CD14-positive monocyte (primary cell): Measurements from ENCODE around the gene TRAIP. TPM values are rescaled to one million over a fixed set of nuclear protein-coding genes. Genes with fewer than 3 reads are reported as not detected.

Experiments
- DNase-seq, 3 donors: peaks; one replicate each; pipeline ENCODE4 v3.0.0-alpha.2; 2011 to 2022
- H2AFZ ChIP-seq: 2 replicates; pipeline ENCODE4 v1.6.0; 2012; ENCODE audit warnings: mild to moderate bottlenecking, low read depth, low read length, inconsistent platforms; ENCODE audit not compliant: insufficient read depth, poor library complexity, severe bottlenecking
- H3K27ac ChIP-seq, 2 donors: 1 replicate in 1 of 2; 2 replicates in 1 of 2; pipeline ENCODE4 v1.5.1; 2012 to 2013; ENCODE audit warnings: low read length in 2 of 2, control low read depth in 1 of 2, inconsistent platforms in 1 of 2, low read depth in 1 of 2, mild to moderate bottlenecking in 1 of 2
- H3K27me3 ChIP-seq, 2 donors: one replicate each; pipeline versions ENCODE4 v1.6.0 to v1.6.1; 2011 to 2013; ENCODE audit warnings: low read length in 2 of 2; ENCODE audit not compliant: control insufficient read depth in 2 of 2, insufficient read depth in 2 of 2
- H3K36me3 ChIP-seq, 2 donors: replicated peaks in 1 of 2; 1 replicate in 1 of 2; 2 replicates in 1 of 2; pipeline versions ENCODE4 v1.5.1 to v1.6.1; 2012 to 2013; ENCODE audit warnings: low read length in 2 of 2, control low read depth in 1 of 2, inconsistent platforms in 1 of 2, mild to moderate bottlenecking in 1 of 2; ENCODE audit not compliant: insufficient read depth in 2 of 2, control insufficient read depth in 1 of 2
- H3K4me1 ChIP-seq, 2 donors: 1 replicate in 1 of 2; 2 replicates in 1 of 2; pipeline versions ENCODE4 v1.5.1 to v1.6.1; 2012 to 2013; ENCODE audit warnings: low read length in 2 of 2, control low read depth in 1 of 2, inconsistent platforms in 1 of 2, mild to moderate bottlenecking in 1 of 2, moderate library complexity in 1 of 2; ENCODE audit not compliant: insufficient read depth in 2 of 2, control insufficient read depth in 1 of 2
- H3K4me2 ChIP-seq: replicated peaks from 2 replicates; pipeline ENCODE3; 2012; ENCODE audit warnings: low read length, moderate library complexity, mild to moderate bottlenecking; ENCODE audit not compliant: poor library complexity, severe bottlenecking; ENCODE audit errors: extremely low read depth
- H3K4me3 ChIP-seq, 3 experiments: fragments of 200-600 bp in 1 of 3; sonication (generic) in 1 of 3; replicated peaks in 1 of 3; 1 replicate in 2 of 3; 2 replicates in 1 of 3; pipeline ENCODE4 v1.5.1; 2011 to 2013; ENCODE audit warnings: low read length in 3 of 3, mild to moderate bottlenecking in 3 of 3, control low read depth in 2 of 3, low read depth in 2 of 3, inconsistent platforms in 1 of 3, moderate library complexity in 1 of 3
- H3K79me2 ChIP-seq: 2 replicates; pipeline ENCODE4 v1.6.0; 2012; ENCODE audit warnings: mild to moderate bottlenecking, control low read depth, inconsistent platforms, low read length, moderate library complexity; ENCODE audit not compliant: insufficient read depth
- H3K9ac ChIP-seq: 2 replicates; pipeline ENCODE4 v1.6.0; 2017; ENCODE audit warnings: low read length, mild to moderate bottlenecking; ENCODE audit not compliant: insufficient read depth, poor library complexity, severe bottlenecking
- H3K9me3 ChIP-seq, 2 donors: replicated peaks in 1 of 2; 1 replicate in 1 of 2; 2 replicates in 1 of 2; pipeline versions ENCODE4 v1.5.1 to v1.6.1; 2012 to 2013; ENCODE audit warnings: low read length in 2 of 2, control low read depth in 1 of 2; ENCODE audit not compliant: control insufficient read depth in 1 of 2, insufficient read depth in 1 of 2
- H4K20me1 ChIP-seq: 2 replicates; pipeline ENCODE4 v1.6.0; 2012; ENCODE audit warnings: mild to moderate bottlenecking, low read length, control low read depth, moderate library complexity; ENCODE audit not compliant: insufficient read depth
- H3K27ac Mint-ChIP-seq, 7 donors: one replicate each; pipeline ENCODE4 v1.8.0; 2020; ENCODE audit warnings: mild to moderate bottlenecking in 7 of 7, mixed read lengths in 7 of 7, moderate library complexity in 6 of 7, inconsistent platforms in 2 of 7
- H3K27me3 Mint-ChIP-seq, 3 donors: one replicate each; pipeline ENCODE4 v1.8.0; 2021 to 2022; ENCODE audit warnings: low read depth in 3 of 3, mild to moderate bottlenecking in 3 of 3, mixed read lengths in 3 of 3, moderate library complexity in 3 of 3, inconsistent platforms in 1 of 3
- H3K36me3 Mint-ChIP-seq, 2 donors: one replicate each; pipeline ENCODE4 v1.8.0; 2020; ENCODE audit warnings: mixed read lengths in 2 of 2, inconsistent platforms in 1 of 2, mild to moderate bottlenecking in 1 of 2
- H3K4me1 Mint-ChIP-seq: one replicate; pipeline ENCODE4 v1.8.0; 2020; ENCODE audit warnings: mild to moderate bottlenecking, mixed read lengths
- H3K4me3 Mint-ChIP-seq, 2 donors: one replicate each; pipeline ENCODE4 v1.8.0; 2020; ENCODE audit warnings: mild to moderate bottlenecking in 2 of 2, mixed read lengths in 2 of 2, moderate library complexity in 1 of 2
- H3K9me3 Mint-ChIP-seq, 7 donors: one replicate each; pipeline ENCODE4 v1.8.0; 2020 to 2022; ENCODE audit warnings: mixed read lengths in 7 of 7, mild to moderate bottlenecking in 6 of 7, moderate library complexity in 6 of 7, inconsistent platforms in 2 of 7
- CTCF ChIP-seq: fragments of 200-600 bp; IDR thresholded peaks from one replicate; pipeline ENCODE4 v1.8.0; 2022; ENCODE audit warnings: antibody characterized with exemption, mild to moderate bottlenecking
- WGBS: methylation state at CpG from one replicate; pipeline ENCODE4 v1.1.5; 2013; ENCODE audit warnings: missing lambda C conversion rate; ENCODE audit not compliant: insufficient coverage; 5-methylcytosine and 5-hydroxymethylcytosine counted together
- intact Hi-C, 2 donors: fragments of 100-400 bp; cut with micrococcal nuclease; formaldehyde crosslinking; loops; one replicate each; pipeline versions ENCODE4 v1.15.0 to v1.15.1; 2023
- polyA plus RNA-seq, 3 donors: library from polyadenylated mRNA; depleted of rRNA in 1 of 3; unstranded in 2 of 3; stranded (reverse) in 1 of 3; fragments of 300-500 nt in 2 of 3; fragments of >200 nt in 1 of 3; fragmentation: Illumina TruSeq in 2 of 3; gene quantifications; 1 replicate in 2 of 3; 2 replicates in 1 of 3; pipeline ENCODE4 v1.2.3, GENCODE V29; 2012 to 2021

TRAIP gene
- polyA plus RNA-seq, 3 donors, result 0.68 to 1.1 (median 0.95) TPM

- TF ChIP-seq CTCF, result no peak
- H3K9me3 ChIP-seq, result no peaks in the 10 kb centered on the region
- H3K36me3 ChIP-seq, result peaks cover 40% of the 10 kb centered on the region in 2 donors
- Mint-ChIP-seq H3K4me1 (peaks cover 40% of the 10 kb centered on the region), H3K9me3 (no peaks in the 10 kb centered on the region), H3K27ac (peak within 1 kb of the TSS; percentile 91 to 95 (median 93)), H3K27me3 (no peaks in the 10 kb centered on the region), H3K36me3 (peaks cover 35 to 41% of the 10 kb centered on the region in 2 donors), H3K4me3 (peak within 1 kb of the TSS; percentile 86 to 90)
- intact Hi-C loops, result no loop called here
- peak; percentile 59 to 85 (median 74) for DNase-seq
- peak within 1 kb of the TSS; percentile 67 to 96 for H3K27ac ChIP-seq
- peaks cover 32% of the 10 kb centered on the region for H3K79me2 ChIP-seq
- no peaks in the 10 kb centered on the region for H3K27me3 ChIP-seq
- H2AFZ ChIP-seq, result peak within 1 kb of the TSS; percentile 87
- H3K4me1 ChIP-seq, result peaks cover 19 to 34% of the 10 kb centered on the region in 2 donors
- peak within 1 kb of the TSS; percentile 55 to 91 (median 67) for H3K4me3 ChIP-seq
- peak within 1 kb of the TSS; percentile 91 for H3K4me2 ChIP-seq
- 3% methylated on average over 5 of the region's 9 CpGs for WGBS
- no peaks in the 10 kb centered on the region for H4K20me1 ChIP-seq
- H3K9ac ChIP-seq, result peak within 1 kb of the TSS; percentile 87
Observed at GRCh38 chr3:49813497-49814174, 42.7 kb downstream of the TRAIP start, which contains the start of gene UBA7. UBA7 (minus strand) TSS chr3:49813953; CDS start chr3:49813787, 166 bp downstream.

- no peak for DNase-seq
- Histone ChIP-seq H3K9me3 (no peaks in the 10 kb centered on the region), H4K20me1 (no peaks in the 10 kb centered on the region), H3K4me2 (peak overlapping the region; percentile 91), H3K4me3 (peak overlapping the region; percentile 55 to 91 (median 67)), H3K36me3 (peaks cover 42 to 46% of the 10 kb centered on the region in 2 donors), H3K27me3 (no peaks in the 10 kb centered on the region), H3K4me1 (peaks cover 19 to 34% of the 10 kb centered on the region in 2 donors), H2AFZ (peak overlapping the region; percentile 87), H3K27ac (peak overlapping the region; percentile 67 to 96), H3K9ac (peak overlapping the region; percentile 87), H3K79me2 (peaks cover 32% of the 10 kb centered on the region)
- H3K27ac Mint-ChIP-seq, result peak overlapping the region; percentile 91 to 95 (median 93)
- H3K4me3 Mint-ChIP-seq, result peak overlapping the region; percentile 86 to 90
- TF ChIP-seq CTCF, result no peak
- peaks cover 39 to 47% of the 10 kb centered on the region in 2 donors for H3K36me3 Mint-ChIP-seq
- no peaks in the 10 kb centered on the region for H3K9me3 Mint-ChIP-seq
- WGBS, result 30% methylated on average over 8 of the region's 9 CpGs
- peaks cover 47% of the 10 kb centered on the region for H3K4me1 Mint-ChIP-seq
- intact Hi-C loops, result no loop called here
- peaks cover 0 to 2% (median 0%) of the 10 kb centered on the region in 3 donors for H3K27me3 Mint-ChIP-seq
Observed at GRCh38 chr3:49812916-49813496, 43.4 kb downstream of the TRAIP start.
